Measurements from ENCODE around the gene DNMT3L. TPM values are rescaled to one million over a fixed set of nuclear protein-coding genes. Genes with fewer than 3 reads are reported as not detected.

The DNMT3L gene
- total RNA-seq, 4 donors from 2014 or later: not detected

GRCh38 chr21:44294391-44295162 is 32.9 kb upstream of the DNMT3L start:
- Histone ChIP-seq H3K4me1 (peaks cover 0 to 39% (median 8%) of the 10 kb centered on the region in 3 donors), H3K27me3 (peaks cover 55% of the 10 kb centered on the region), H3K4me3 (no peak overlapping the region), H3K36me3 (no peaks in the 10 kb centered on the region), H3K9me3 (no peaks in the 10 kb centered on the region), H3K27ac (no peak overlapping the region)
- TF ChIP-seq POLR2AphosphoS5 (IDR thresholded peaks at IDR 0.05): no peak
- no peak for TF ChIP-seq POLR2A (IDR thresholded peaks at IDR 0.05)
- TF ChIP-seq EP300 (IDR thresholded peaks at IDR 0.05): no peak
- TF ChIP-seq CTCF (IDR thresholded peaks at IDR 0.05): no peak
- WGBS, 2 donors (ENCODE audit: low coverage in 1 of 2): 63% methylated on average over 2 of the region's 26 CpGs; no CpG with 5 or more reads in 1 of the 2 donors
- ATAC-seq: peak; percentile 20

GRCh38 chr21:44293551-44294231 is 32.0 kb upstream of the DNMT3L start:
- H3K36me3 ChIP-seq: no peaks in the 10 kb centered on the region
- H3K4me1 ChIP-seq: peaks cover 0 to 30% (median 8%) of the 10 kb centered on the region in 3 donors
- TF ChIP-seq EP300 (IDR thresholded peaks at IDR 0.05): no peak
- no peak for TF ChIP-seq POLR2A (IDR thresholded peaks at IDR 0.05)
- no peak for TF ChIP-seq CTCF (IDR thresholded peaks at IDR 0.05)
- TF ChIP-seq POLR2AphosphoS5 (IDR thresholded peaks at IDR 0.05): no peak
- H3K9me3 ChIP-seq: no peaks in the 10 kb centered on the region
- WGBS, 2 donors (ENCODE audit: low coverage in 1 of 2): 69 to 93% methylated on average over 3 to 5 of the region's 33 CpGs
- no peak overlapping the region for H3K4me3 ChIP-seq
- no peak for ATAC-seq
- H3K27me3 ChIP-seq: peaks cover 64% of the 10 kb centered on the region
- H3K27ac ChIP-seq: no peak overlapping the region

- Histone ChIP-seq H3K36me3 (no peaks in the 10 kb centered on the region), H3K4me1 (peaks cover 0 to 24% (median 8%) of the 10 kb centered on the region in 3 donors), H3K4me3 (no peak overlapping the region), H3K27me3 (peaks cover 73% of the 10 kb centered on the region), H3K9me3 (no peaks in the 10 kb centered on the region), H3K27ac (no peak overlapping the region)
- no peak for TF ChIP-seq POLR2AphosphoS5 (IDR thresholded peaks at IDR 0.05)
- TF ChIP-seq EP300 (IDR thresholded peaks at IDR 0.05): no peak
- TF ChIP-seq POLR2A (IDR thresholded peaks at IDR 0.05): no peak
- TF ChIP-seq CTCF (IDR thresholded peaks at IDR 0.05): no peak
- no peak for ATAC-seq
- WGBS, 2 donors (ENCODE audit: low coverage in 1 of 2): no CpG with 5 or more reads among the region's 15 CpGs
Measured at GRCh38 chr21:44292812-44293195, 31.1 kb upstream of the DNMT3L start.

GRCh38 chr21:44291936-44292811 is 30.5 kb upstream of the DNMT3L start:
- H3K27ac ChIP-seq: no peak overlapping the region
- no peaks in the 10 kb centered on the region for H3K36me3 ChIP-seq
- H3K4me3 ChIP-seq: no peak overlapping the region
- peaks cover 77% of the 10 kb centered on the region for H3K27me3 ChIP-seq
- WGBS, 2 donors (ENCODE audit: low coverage in 1 of 2): 0% methylated on average over 1 of the region's 25 CpGs; no CpG with 5 or more reads in 1 of the 2 donors
- no peak for TF ChIP-seq POLR2A (IDR thresholded peaks at IDR 0.05)
- no peak for TF ChIP-seq POLR2AphosphoS5 (IDR thresholded peaks at IDR 0.05)
- no peak for TF ChIP-seq CTCF (IDR thresholded peaks at IDR 0.05)
- no peak for TF ChIP-seq EP300 (IDR thresholded peaks at IDR 0.05)
- no peaks in the 10 kb centered on the region for H3K9me3 ChIP-seq
- ATAC-seq: no peak
- H3K4me1 ChIP-seq: peaks cover 0 to 18% (median 8%) of the 10 kb centered on the region in 3 donors
